Limb (tissue), 2 donors: ENCODE data around the gene LDHD.
"Not testable (repeated sequence)": the region's sequence is repeated elsewhere in the genome, so short reads cannot be mapped to it uniquely, and the experiment has no call there.

ENCODE experiments used
- DNase-seq, 2 donors: peaks; one replicate each; pipeline ENCODE4 v3.0.0-alpha.2; 2016; ENCODE audit errors: extremely low spot score in 2 of 2

LDHD gene

DNA sequence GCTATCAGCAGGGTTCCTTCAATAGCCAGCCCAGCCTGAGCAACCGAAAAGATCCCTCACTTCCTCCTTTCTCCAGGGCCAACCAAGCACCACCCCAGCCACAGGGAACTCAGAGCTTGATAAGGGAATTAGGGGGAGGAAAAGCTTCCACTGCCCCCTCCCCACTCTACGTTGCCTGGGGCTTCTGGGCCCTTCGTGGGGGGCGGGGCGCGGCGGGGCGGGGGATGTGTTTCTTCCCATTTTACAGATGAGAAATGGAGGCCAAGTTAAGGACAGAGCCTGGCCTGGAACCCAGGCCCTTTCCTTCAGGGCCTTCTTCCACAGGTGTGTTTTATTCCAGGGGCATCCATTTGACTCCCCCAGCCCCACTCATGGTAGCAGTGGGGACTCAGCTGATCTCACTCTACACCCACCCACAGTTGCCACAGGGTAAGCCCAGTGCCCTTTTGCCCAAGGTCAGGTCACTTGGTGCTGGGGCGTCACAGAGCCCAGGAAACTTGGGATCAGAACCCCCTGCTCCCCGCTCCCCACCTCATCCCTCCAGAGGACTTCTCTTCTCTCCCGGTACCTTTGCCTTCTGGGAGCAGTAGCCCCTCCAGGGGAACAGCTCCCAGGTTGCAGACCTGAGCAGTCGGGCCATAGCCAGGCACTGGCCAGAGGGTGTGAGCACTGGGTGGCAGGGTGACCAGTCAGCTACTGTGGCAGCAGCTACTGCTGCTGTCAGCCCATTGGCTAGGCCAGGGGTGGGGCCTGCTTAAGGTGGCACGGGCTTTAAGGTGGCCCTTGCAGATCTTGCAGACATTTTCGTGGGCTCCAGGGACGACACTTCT lies at the start of gene LDHD:
Gene LDHD (minus strand): TSS at position 700 of the 830 bp plus-strand sequence. CDS start 60 bp downstream, at position 640.
- peak in 1 of 2 donors; percentile 53 for DNase-seq

DNA sequence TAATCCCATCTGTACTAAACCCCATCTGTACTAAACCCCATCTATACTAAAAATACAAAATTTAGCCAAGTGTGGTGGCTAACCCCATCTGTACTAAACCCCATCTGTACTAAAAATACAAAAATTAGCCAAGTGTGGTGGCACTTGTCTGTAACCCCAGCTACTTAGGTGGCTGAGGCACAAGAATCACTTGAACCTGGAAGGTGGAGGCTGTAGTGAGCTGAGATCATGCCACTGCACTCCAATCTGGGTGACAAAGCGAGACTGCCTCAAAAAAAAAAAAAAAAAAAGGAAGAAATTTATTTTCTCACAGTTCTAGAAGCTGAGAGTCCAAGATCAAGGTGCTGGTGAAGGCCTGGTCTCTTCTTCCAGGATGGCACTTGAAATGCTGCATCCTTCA lies 43.8 kb upstream of the LDHD start:
- DNase-seq, result no peak

DNA sequence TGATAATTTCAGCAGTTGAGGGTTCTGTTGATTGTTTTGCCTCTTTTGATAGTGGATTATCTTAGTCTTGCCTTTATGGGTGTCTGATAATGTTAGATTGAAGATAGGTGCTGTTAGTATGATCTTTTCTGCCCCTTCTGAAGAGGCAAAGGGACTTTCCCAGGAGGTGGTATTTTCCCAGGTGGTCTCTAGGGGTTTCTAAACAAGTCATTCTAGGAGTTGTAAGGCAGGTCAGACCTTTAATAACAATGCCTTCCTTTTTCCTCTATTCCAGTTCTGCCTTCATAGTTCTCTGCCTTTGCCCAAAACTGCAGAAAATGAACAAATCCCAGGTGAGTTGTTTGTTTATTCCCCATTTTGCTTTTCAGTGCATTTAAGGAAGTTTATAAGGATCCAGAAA lies 36.1 kb upstream of the LDHD start:
- no peak for DNase-seq

DNA sequence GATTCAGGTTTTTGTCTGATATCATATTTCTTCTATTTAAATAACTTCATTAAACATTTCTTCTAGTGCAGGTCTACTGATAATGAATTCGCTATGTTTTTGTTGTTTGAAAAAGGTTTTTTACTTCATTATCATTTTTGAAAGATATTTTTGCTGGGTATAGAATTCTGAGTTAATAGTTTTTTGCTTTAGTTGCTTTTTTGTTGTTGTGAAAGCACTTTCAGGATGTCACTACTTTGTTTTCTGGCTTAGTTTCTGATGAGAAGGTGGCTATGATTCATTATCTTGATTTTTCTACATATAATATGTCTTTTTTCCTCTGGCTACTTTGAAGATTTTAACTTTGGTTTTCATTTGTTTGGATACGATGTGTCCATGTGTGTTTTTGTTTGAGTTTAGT lies 35.2 kb upstream of the LDHD start:
- DNase-seq, result no peak

DNA sequence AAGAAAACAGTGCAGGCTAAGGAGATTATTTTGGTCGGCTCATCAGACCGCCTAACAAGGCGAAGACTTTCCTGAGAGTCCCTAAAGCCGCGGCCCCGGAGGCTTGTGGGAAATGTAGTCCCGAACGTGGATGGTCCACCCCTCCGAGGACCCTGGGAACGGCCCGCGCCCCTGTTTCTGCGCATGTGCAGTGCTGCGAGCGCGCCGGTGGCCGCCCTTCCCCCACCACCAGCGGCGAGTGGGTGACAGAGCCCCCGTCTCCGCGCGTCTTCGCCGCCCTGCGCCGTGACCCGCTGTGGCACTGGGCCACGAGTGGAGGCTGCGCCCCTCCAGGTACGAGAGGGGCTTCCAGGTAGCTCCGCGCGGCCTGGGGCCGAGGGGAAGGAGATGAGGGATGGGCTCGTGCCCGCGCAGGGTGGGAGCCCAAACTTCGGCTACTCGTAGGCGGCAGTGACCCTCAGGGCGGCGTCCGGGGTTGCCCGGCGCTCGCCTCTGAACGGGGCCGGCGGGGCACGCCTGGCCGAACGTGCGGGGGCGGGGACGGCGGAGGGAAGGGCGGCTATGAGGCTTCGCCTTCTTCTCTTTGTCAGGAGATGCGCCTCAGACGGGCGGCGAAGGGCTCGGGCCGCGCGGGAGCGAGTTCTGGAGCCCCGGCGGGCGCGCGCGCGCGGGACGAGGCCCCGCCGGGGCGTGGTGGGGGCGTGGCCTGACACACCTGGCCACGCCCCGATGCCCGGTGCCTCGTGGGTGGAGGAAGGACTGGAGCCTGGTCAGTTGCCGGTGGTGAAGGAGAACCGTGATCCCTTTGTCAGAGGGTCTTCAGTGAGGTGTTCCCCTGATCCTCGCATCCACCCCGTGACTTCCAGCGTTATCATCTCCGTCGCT lies 32.0 kb upstream of the LDHD start, which contains the start of gene ZFP1:
Gene ZFP1 (plus strand): TSS at position 214 of the 885 bp plus-strand sequence. CDS start 4,428 bp downstream, outside the sequence.
- peak; percentile 92 to 98 for DNase-seq

DNA sequence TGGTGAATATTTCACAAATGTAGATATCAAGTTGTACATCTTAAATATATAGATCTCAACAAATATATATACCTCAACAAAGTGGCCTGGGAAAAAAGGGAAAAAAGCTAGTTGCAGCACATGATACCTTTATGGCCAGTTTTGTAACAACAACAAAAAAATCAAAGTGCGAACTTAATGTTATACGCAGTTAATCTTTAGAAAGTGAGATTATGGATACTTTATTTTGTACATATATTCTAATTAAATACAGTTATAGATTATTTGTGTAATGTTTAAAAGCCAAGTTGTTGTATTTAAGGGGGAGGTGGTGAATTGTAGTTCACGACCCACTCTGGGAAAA lies 31.4 kb upstream of the LDHD start:
- no peak for DNase-seq

DNA sequence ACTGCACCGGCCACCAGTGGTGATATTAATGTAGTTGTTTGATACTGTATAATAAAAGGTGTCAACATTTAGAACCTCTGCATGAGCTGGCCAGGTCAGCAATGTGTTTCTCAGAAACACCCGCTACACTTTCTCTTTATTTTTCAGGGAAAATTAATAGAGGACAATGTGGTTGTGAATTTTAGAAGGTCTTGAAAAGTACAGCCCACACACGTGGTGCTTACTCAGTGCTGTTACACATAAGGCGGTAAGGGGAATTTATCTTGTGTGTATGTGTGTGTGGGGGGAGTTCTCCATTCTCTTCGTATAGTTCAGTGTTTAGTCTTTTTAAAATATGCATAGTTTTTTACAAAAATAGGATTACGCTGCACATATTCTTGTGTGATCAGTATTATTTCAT lies 27.4 kb upstream of the LDHD start:
- DNase-seq, result no peak

DNA sequence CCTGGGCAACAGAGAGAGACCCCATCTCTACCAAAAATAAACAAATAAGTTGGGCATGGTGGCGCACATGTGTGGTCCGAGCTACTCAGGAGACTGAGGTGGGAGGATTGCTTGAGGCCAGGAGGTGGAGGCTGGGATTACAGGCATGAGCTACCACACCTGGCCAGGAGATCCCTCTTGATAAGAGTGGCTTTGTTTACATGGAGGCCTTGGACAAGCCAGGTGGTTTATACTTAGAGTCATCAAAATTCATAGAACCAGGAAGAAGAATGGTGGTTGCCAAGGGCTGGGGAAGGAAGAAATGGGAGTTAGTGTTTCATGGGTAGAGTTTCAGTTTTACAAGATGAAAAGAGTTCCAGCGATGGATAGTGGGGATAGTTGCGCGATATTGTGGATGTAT lies 22.9 kb upstream of the LDHD start:
- no peak for DNase-seq

DNA sequence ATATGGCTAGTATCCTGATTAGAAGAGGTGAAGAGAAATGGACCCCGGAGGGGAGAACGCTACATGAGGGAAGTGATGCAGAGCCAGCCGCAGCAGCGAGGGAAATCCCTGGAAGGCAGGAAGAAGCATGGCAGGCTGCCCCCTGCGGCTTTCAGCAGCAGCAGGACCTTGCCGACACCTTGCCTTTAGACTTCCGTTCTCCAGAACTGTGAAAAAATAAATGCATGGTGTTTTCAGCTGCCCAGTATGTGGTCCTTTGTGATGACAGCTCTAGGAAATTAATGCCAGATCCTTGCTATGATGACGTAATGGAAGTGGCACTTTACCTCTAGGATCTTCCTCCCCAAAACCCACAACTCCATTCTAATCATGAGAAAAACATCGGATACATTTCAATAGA lies 22.1 kb upstream of the LDHD start:
- no peak for DNase-seq

DNA sequence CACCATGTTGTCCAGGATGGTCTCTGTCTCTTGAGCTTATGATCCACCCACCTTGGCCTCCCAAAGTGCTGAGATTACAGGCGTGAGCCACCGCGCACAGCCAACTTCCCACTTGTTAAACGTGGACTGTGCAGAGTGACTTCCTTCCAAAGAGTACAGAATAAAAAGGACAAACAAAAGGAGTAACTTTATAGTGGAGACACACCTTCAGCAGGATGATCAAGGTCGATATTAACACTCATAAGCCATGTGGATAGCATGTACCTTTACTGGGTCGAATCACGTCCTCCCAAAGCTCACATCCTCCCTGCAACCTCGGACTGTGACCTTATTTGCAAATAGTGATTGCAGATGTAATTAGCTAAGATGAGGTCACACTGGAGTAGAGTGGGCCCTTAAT lies 21.7 kb upstream of the LDHD start:
- no peak for DNase-seq

DNA sequence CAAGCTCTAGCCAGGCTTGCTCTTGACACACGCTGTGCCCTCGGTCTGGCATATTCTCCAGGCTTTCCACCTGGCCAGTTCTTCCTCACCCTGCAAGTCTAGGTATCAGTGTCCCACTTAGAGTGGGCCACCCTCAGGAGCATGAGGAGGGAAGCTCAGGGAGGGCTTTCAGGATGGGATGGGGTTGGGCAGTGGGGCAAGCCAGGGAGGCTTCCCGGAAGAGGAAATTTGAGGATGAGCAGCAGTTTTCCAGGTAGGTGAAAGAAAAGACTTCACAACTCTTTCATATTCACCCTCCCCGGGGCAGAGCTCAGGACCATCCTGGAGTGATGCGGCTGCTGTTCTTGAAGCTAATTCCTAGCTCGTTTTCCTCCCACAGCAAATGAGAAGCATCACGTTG lies 14.5 kb upstream of the LDHD start:
- DNase-seq, result no peak

DNA sequence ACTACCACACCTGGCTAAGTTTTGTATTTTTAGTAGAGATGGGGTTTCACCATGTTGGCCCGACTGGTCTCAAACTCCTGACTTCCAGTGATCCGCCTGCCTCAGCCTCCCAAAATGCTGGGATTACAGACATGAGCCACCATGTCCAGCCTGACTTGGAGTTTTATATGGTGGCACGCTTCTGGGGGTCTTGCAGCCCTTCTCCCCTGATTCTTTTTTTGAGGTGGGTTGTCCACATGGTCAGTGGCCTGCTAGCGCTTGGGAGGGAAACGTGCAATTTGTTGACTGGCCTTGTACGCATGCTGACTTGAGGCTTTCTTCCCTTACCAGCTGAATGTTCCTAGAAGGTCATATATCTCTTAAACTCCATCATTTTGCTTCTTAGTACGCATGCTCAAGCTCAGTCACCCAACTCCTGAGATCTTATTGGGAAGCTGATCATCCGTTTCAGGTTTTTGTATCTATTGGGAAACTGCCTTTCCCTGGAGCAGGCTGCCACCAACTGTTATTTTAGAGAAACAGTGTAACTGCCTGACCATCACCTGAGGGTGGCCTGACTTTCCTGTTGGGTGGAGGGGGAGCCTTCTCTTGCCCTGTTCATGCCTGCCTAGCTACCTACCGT lies 13.7 kb upstream of the LDHD start:
- DNase-seq, result no peak

DNA sequence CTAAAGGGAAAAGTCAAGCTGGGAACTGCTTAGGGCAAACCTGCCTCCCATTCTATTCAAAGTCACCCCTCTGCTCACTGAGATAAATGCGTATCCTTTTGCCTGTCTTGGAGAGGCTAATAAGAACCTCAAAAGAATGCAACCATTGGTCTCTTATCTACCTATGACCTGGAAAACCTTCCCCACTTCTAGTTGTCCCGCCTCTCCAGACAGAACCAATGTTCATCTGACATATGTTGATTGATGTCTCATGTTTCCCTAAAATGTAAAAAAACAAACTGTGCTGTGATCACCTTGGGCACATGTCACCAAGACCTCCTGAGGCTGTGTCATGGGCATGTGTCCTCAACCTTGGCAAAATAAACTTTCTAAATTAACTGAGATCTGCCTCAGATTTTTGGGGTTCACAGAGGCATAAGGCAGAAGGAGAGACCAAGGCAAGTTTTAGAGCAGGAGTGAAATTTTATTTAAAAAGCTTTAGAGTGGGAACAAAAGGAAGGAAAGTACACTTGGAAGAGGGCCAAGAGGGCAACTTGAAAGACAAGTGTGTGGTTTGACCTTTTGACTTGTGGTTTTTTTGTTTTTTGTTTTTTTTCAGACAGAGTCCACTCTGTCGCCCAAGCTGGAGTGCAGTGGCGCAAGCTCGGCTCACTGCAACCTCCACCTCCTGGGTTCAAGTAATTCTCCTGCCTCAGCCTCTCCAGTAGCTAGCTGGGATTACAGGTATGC lies 13.0 kb upstream of the LDHD start:
- DNase-seq, result not testable (repeated sequence)

DNA sequence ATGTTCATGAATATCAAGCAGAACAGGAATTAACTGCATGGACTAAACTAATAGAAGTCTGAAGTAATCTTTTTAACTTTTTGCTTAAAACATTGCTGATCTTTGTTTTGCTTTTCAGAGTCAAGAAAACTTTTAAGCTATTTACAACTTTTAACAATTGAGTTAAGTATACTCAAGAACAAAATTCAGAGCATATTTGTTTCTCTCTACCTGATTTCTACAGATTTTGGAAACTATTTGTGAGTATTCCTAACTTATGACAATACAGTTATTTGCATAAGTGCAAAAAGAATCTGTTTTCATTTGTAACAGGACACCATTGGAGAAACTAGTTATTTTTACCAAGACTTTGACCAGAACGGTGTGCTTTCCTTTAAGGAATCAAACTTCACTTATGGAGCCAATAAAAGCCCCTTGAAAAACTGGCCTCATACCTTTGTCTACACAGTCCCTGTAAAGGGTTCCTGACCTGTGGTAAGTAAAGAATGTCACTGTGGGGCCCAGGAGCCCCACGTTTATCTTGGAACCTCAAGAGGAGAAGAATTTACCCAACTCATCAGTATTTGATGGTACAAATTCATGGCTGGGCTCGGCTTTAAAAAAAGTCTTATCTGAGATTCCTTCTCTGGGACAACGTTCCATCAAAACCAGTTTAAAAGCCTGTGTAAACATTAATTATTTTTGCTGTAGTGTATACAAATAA lies 11.3 kb upstream of the LDHD start:
- no peak for DNase-seq

DNA sequence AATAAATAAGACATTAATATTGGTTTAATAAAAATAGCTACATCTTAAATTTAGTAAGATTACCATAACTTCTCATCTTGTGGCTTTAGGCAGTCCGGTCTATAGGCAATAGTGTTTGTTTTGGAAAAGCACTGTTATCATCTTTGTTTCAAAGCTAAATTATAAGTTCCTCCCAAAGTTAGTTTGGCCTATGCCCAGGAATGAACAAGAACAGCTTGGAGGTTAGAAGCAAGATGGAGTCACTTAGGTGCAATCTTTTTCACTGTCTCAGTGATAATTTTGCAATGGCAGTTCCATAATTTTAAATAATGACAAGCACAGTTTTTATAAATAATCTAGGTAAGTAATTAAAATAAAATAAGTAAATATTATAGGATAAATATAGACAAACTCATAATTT lies 6.0 kb upstream of the LDHD start:
- DNase-seq, result no peak

DNA sequence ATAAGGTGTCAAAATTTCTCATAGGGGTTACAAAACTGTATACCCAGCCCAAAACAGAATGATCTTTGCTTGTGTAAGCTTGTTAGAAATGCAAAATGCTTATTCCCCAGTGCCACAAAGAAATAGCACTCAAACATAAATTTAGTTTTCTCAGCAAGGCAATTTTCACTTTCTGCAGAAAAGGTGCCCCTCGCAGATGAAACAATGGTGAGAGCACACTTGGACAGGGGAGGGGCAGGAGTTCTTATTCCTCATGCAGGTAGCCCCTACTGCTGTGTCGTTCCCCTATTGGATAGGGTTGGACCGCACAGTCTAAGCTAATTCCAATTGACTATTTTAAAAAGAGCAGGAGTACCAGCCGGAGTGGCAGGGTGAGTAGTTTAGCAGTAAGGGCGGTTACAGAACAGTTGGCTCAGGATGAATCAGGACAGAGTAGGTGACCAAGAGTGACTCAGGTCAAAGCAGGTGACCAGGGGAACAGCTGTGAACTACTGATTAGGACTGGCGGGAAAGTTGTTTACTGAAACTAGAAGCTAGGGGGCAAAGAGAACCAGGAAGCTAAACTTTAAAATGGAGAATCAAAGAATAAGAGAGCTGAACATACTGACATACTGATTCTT lies 5.5 kb upstream of the LDHD start:
- DNase-seq, result no peak

DNA sequence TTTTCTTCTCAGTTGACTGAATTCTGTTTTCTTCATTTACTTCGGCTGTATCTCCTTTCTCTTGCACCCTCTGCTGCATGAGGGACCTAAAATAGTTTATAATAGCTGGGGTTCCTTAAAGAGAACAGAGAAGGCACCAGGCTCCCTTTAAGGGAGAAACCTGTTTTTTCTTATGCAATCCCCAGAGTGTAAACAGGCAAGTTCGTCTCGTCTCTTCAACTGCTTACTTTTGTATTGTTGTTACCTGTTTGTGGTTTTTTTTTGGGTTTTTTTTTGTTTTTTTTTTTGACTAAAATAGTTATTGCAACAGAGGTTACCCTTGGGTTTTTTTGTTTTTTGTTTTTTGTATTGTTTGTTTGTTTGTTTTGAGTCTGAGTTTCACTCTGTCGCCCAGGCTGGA lies 3.7 kb upstream of the LDHD start:
- DNase-seq, result no peak

DNA sequence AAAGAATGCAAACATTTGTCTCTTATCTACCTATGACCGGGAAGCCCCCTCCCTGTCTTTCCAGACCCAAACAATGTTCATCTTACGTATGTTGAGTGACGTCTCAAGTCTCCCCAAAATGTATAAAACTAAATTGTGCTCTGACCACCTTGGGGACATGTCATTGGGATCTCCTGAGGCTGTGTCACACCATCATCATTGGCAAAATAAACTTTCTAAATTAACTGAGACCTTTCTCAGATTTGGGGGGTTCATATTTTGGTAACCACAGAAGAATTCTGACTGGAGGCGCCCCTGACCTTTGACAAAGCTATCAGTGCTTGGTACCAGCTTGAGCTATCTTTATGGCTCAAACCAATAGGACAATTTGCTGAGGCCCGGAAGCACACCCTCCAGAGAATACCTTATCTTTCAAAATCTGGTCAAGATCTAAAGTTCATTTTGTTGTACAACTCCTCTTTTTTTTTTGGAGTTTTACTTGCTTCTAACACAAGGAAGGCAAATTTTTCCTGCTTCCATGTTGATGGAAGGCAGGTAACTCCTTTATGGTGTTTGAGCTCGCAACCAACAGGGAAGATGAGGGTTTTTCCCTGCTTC lies 2.5 kb upstream of the LDHD start:
- no peak for DNase-seq

DNA sequence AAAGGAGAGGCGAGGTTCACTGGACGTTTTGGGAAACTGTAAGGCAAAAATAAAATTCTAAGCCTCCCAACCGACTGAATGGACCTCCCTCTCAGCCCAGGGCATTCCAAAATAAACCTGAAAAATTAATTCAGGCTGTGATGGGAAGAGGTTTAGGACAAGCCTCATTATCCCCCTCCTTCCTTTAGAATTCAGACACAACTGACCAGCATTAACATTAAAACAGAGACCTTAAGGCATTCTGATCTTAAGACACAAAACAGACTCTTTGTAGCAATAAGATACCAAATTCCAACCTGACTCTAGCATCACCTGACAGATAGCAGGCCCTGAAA lies 298 bp upstream of the LDHD start:
- no peak for DNase-seq
